GM18868 (cell line): Measurements from ENCODE around the gene MTCP1.

Experiments used
- ATAC-seq: cut with Tn5 transposase; IDR thresholded peaks from one replicate; pipeline ENCODE4 v1.9.1; 2021; ENCODE audit warnings: mild to moderate bottlenecking, moderate library complexity; ENCODE audit not compliant: unreplicated experiment

Gene MTCP1

GRCh38 chrX:155054255-155054654 is 16.7 kb downstream of the MTCP1 start:
- no peak for ATAC-seq

- ATAC-seq: no peak
Observed at GRCh38 chrX:155053656-155054055, 17.3 kb downstream of the MTCP1 start.

- ATAC-seq: no peak
Observed at GRCh38 chrX:155052738-155053498, 18.0 kb downstream of the MTCP1 start.

GRCh38 chrX:155048977-155049619 is 21.8 kb downstream of the MTCP1 start:
- no peak for ATAC-seq

GRCh38 chrX:155046811-155047528 is 24.0 kb downstream of the MTCP1 start:
- ATAC-seq: no peak

GRCh38 chrX:155046129-155046810 is 24.7 kb downstream of the MTCP1 start:
- no peak for ATAC-seq

- ATAC-seq: no peak
Observed at GRCh38 chrX:155035688-155036087, 35.2 kb downstream of the MTCP1 start.

- ATAC-seq: no peak
Observed at GRCh38 chrX:155031657-155032056, 39.3 kb downstream of the MTCP1 start.

GRCh38 chrX:155028877-155029291 is 42.1 kb downstream of the MTCP1 start:
- no peak for ATAC-seq

- no peak for ATAC-seq
Observed at GRCh38 chrX:155028129-155028528, 42.8 kb downstream of the MTCP1 start.

- no peak for ATAC-seq
Observed at GRCh38 chrX:155027509-155028066, 43.3 kb downstream of the MTCP1 start.

- peak; percentile 86 for ATAC-seq
Observed at GRCh38 chrX:155026727-155027508, 44.0 kb downstream of the MTCP1 start, which contains the start of gene FUNDC2. Gene FUNDC2 (plus strand): TSS chrX:155026844. CDS start chrX:155026939, 95 bp downstream.

- ATAC-seq: no peak
Observed at GRCh38 chrX:155026420-155026726, 44.6 kb downstream of the MTCP1 start.

- no peak for ATAC-seq
Observed at GRCh38 chrX:155023907-155024833, 46.8 kb downstream of the MTCP1 start.

- no peak for ATAC-seq
Observed at GRCh38 chrX:155022585-155022984, 48.4 kb downstream of the MTCP1 start, which contains the start of gene F8. Gene F8 (minus strand): TSS chrX:155022723. CDS start chrX:155022552, 171 bp downstream.

GRCh38 chrX:155020591-155020990 is 50.3 kb downstream of the MTCP1 start:
- ATAC-seq: no peak
